Measurements from ENCODE around the gene ITGA3. TPM values are rescaled to one million over a fixed set of nuclear protein-coding genes. Genes with fewer than 3 reads are reported as not detected.

ITGA3 gene
- total and polyA plus RNA-seq, 2 of the 13 experiments (the other 11 are each of a cell fraction or from before 2014, with no cell fraction given): 0.48 to 0.69 TPM

GRCh38 chr17:50107790-50108414 lies 52.0 kb downstream of the ITGA3 start (continued):
- TF ChIP-seq KIAA2018 (CRISPR knock-in tag; IDR thresholded peaks at IDR 0.05; ENCODE audit: borderline replicate concordance) (no peak), NFE2L1 (CRISPR knock-in tag; IDR thresholded peaks at IDR 0.05; ENCODE audit: borderline replicate concordance) (no peak), PITX1 (CRISPR knock-in tag; IDR thresholded peaks at IDR 0.05) (no peak), ZFP36L1 (CRISPR knock-in tag; IDR thresholded peaks at IDR 0.05) (no peak), ZFAT (CRISPR knock-in tag; conservative IDR thresholded peaks at IDR 0.05) (no peak), ZNF800 (CRISPR knock-in tag; IDR thresholded peaks at IDR 0.05) (no peak), FOSL1 (CRISPR knock-in tag; IDR thresholded peaks at IDR 0.05; ENCODE audit: borderline replicate concordance) (no peak), POLR2AphosphoS5 (IDR thresholded peaks at IDR 0.05; ENCODE audit: low read depth, low read length) (no peak), NFIB (CRISPR knock-in tag; IDR thresholded peaks at IDR 0.05; ENCODE audit: borderline replicate concordance) (no peak), EED (CRISPR knock-in tag; IDR thresholded peaks at IDR 0.05) (peak; percentile 31; the same call in 1 of the 2 replicates), KLF13 (CRISPR knock-in tag; IDR thresholded peaks at IDR 0.05) (no peak), TCF7 (IDR thresholded peaks at IDR 0.05; ENCODE audit: low read depth) (no peak), SMARCC2 (IDR thresholded peaks at IDR 0.05) (no peak), GPN1 (CRISPR knock-in tag; IDR thresholded peaks at IDR 0.05; ENCODE audit: borderline replicate concordance) (no peak)
- TF ChIP-seq, protein P1, sequence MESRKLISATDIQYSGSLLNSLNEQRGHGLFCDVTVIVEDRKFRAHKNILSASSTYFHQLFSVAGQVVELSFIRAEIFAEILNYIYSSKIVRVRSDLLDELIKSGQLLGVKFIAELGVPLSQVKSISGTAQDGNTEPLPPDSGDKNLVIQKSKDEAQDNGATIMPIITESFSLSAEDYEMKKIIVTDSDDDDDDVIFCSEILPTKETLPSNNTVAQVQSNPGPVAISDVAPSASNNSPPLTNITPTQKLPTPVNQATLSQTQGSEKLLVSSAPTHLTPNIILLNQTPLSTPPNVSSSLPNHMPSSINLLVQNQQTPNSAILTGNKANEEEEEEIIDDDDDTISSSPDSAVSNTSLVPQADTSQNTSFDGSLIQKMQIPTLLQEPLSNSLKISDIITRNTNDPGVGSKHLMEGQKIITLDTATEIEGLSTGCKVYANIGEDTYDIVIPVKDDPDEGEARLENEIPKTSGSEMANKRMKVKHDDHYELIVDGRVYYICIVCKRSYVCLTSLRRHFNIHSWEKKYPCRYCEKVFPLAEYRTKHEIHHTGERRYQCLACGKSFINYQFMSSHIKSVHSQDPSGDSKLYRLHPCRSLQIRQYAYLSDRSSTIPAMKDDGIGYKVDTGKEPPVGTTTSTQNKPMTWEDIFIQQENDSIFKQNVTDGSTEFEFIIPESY (CRISPR knock-in tag; IDR thresholded peaks at IDR 0.05): no peak
